Measurements from ENCODE around the gene P2RY8. TPM values are rescaled to one million over a fixed set of nuclear protein-coding genes. Genes with fewer than 3 reads are reported as not detected.

The P2RY8 gene
- total RNA-seq, 1 donor from 2014 or later = 0.52 TPM

GRCh38 chrX:1422135-1422465 lies 114.9 kb downstream of the P2RY8 start:
- Histone ChIP-seq H3K27ac (ENCODE audit: low read depth, low read length) (no peak overlapping the region), H3K4me3 (ENCODE audit: low read length in 3 of 3) (no peak overlapping the region), H3K4me1 (ENCODE audit: control insufficient read depth in 3 of 3, insufficient read depth in 3 of 3, low read length in 3 of 3) (no peaks in the 10 kb centered on the region), H3K36me3 (ENCODE audit: control insufficient read depth in 3 of 3, insufficient read depth in 3 of 3, low read length in 3 of 3) (peaks cover 28 to 37% (median 28%) of the 10 kb centered on the region in 3 donors), H3K9me3 (ENCODE audit: control insufficient read depth in 3 of 3, low read length in 3 of 3) (peaks cover 3 to 9% (median 5%) of the 10 kb centered on the region in 3 donors), H3K27me3 (ENCODE audit: control insufficient read depth in 3 of 3, insufficient read depth in 3 of 3, low read length in 3 of 3) (no peaks in the 10 kb centered on the region), H3K9ac (ENCODE audit: low read depth in 1 of 3, low read length in 3 of 3) (no peak overlapping the region)

- Histone ChIP-seq H3K4me1 (ENCODE audit: control insufficient read depth in 3 of 3, insufficient read depth in 3 of 3, low read length in 3 of 3) (no peaks in the 10 kb centered on the region), H3K9ac (ENCODE audit: low read depth in 1 of 3, low read length in 3 of 3) (no peak overlapping the region), H3K27ac (ENCODE audit: low read depth, low read length) (no peak overlapping the region), H3K27me3 (ENCODE audit: control insufficient read depth in 3 of 3, insufficient read depth in 3 of 3, low read length in 3 of 3) (no peaks in the 10 kb centered on the region), H3K4me3 (ENCODE audit: low read length in 3 of 3) (no peak overlapping the region), H3K36me3 (ENCODE audit: control insufficient read depth in 3 of 3, insufficient read depth in 3 of 3, low read length in 3 of 3) (peaks cover 28 to 42% (median 31%) of the 10 kb centered on the region in 3 donors), H3K9me3 (ENCODE audit: control insufficient read depth in 3 of 3, low read length in 3 of 3) (peaks cover 3 to 9% (median 5%) of the 10 kb centered on the region in 3 donors)
Observed at GRCh38 chrX:1421433-1422134, 115.4 kb downstream of the P2RY8 start.

GRCh38 chrX:1420371-1420770 lies 116.6 kb downstream of the P2RY8 start:
- H3K27me3 ChIP-seq (ENCODE audit: control insufficient read depth in 3 of 3, insufficient read depth in 3 of 3, low read length in 3 of 3) = no peaks in the 10 kb centered on the region
- H3K27ac ChIP-seq (ENCODE audit: low read depth, low read length) = no peak overlapping the region
- no peak overlapping the region for H3K4me3 ChIP-seq (ENCODE audit: low read length in 3 of 3)
- H3K9me3 ChIP-seq (ENCODE audit: control insufficient read depth in 3 of 3, low read length in 3 of 3) = peaks cover 3 to 9% (median 5%) of the 10 kb centered on the region in 3 donors
- no peak overlapping the region for H3K9ac ChIP-seq (ENCODE audit: low read depth in 1 of 3, low read length in 3 of 3)
- H3K4me1 ChIP-seq (ENCODE audit: control insufficient read depth in 3 of 3, insufficient read depth in 3 of 3, low read length in 3 of 3) = no peaks in the 10 kb centered on the region
- H3K36me3 ChIP-seq (ENCODE audit: control insufficient read depth in 3 of 3, insufficient read depth in 3 of 3, low read length in 3 of 3) = peaks cover 31 to 52% (median 38%) of the 10 kb centered on the region in 3 donors

GRCh38 chrX:1419545-1420355 lies 117.2 kb downstream of the P2RY8 start:
- H3K9me3 ChIP-seq (ENCODE audit: control insufficient read depth in 3 of 3, low read length in 3 of 3) = peaks cover 3 to 9% (median 5%) of the 10 kb centered on the region in 3 donors
- H3K36me3 ChIP-seq (ENCODE audit: control insufficient read depth in 3 of 3, insufficient read depth in 3 of 3, low read length in 3 of 3) = peaks cover 28 to 48% (median 35%) of the 10 kb centered on the region in 3 donors
- no peaks in the 10 kb centered on the region for H3K27me3 ChIP-seq (ENCODE audit: control insufficient read depth in 3 of 3, insufficient read depth in 3 of 3, low read length in 3 of 3)
- no peak overlapping the region for H3K4me3 ChIP-seq (ENCODE audit: low read length in 3 of 3)
- H3K27ac ChIP-seq (ENCODE audit: low read depth, low read length) = no peak overlapping the region
- no peaks in the 10 kb centered on the region for H3K4me1 ChIP-seq (ENCODE audit: control insufficient read depth in 3 of 3, insufficient read depth in 3 of 3, low read length in 3 of 3)
- H3K9ac ChIP-seq (ENCODE audit: low read depth in 1 of 3, low read length in 3 of 3) = no peak overlapping the region

- H3K27ac ChIP-seq (ENCODE audit: low read depth, low read length) = no peak overlapping the region
- H3K36me3 ChIP-seq (ENCODE audit: control insufficient read depth in 3 of 3, insufficient read depth in 3 of 3, low read length in 3 of 3) = peaks cover 30 to 51% (median 35%) of the 10 kb centered on the region in 3 donors
- peaks cover 3 to 9% (median 5%) of the 10 kb centered on the region in 3 donors for H3K9me3 ChIP-seq (ENCODE audit: control insufficient read depth in 3 of 3, low read length in 3 of 3)
Observed at GRCh38 chrX:1418901-1419544, 118.0 kb downstream of the P2RY8 start.

GRCh38 chrX:1417921-1418771 lies 118.8 kb downstream of the P2RY8 start:
- Histone ChIP-seq H3K9me3 (ENCODE audit: control insufficient read depth in 3 of 3, low read length in 3 of 3) (peaks cover 3 to 9% (median 5%) of the 10 kb centered on the region in 3 donors), H3K4me3 (ENCODE audit: low read length in 3 of 3) (no peak overlapping the region), H3K27me3 (ENCODE audit: control insufficient read depth in 3 of 3, insufficient read depth in 3 of 3, low read length in 3 of 3) (no peaks in the 10 kb centered on the region), H3K4me1 (ENCODE audit: control insufficient read depth in 3 of 3, insufficient read depth in 3 of 3, low read length in 3 of 3) (no peaks in the 10 kb centered on the region), H3K36me3 (ENCODE audit: control insufficient read depth in 3 of 3, insufficient read depth in 3 of 3, low read length in 3 of 3) (peaks cover 28 to 55% (median 44%) of the 10 kb centered on the region in 3 donors), H3K27ac (ENCODE audit: low read depth, low read length) (no peak overlapping the region), H3K9ac (ENCODE audit: low read depth in 1 of 3, low read length in 3 of 3) (no peak overlapping the region)

More at GRCh38 chrX:1418901-1419544, 118.0 kb downstream of the P2RY8 start:
- Histone ChIP-seq H3K4me3 (ENCODE audit: low read length in 3 of 3) (no peak overlapping the region), H3K9ac (ENCODE audit: low read depth in 1 of 3, low read length in 3 of 3) (no peak overlapping the region), H3K27me3 (ENCODE audit: control insufficient read depth in 3 of 3, insufficient read depth in 3 of 3, low read length in 3 of 3) (no peaks in the 10 kb centered on the region), H3K4me1 (ENCODE audit: control insufficient read depth in 3 of 3, insufficient read depth in 3 of 3, low read length in 3 of 3) (no peaks in the 10 kb centered on the region)

- H3K4me3 ChIP-seq (ENCODE audit: low read length in 3 of 3) = no peak overlapping the region
- peaks cover 30 to 50% (median 48%) of the 10 kb centered on the region in 3 donors for H3K36me3 ChIP-seq (ENCODE audit: control insufficient read depth in 3 of 3, insufficient read depth in 3 of 3, low read length in 3 of 3)
- peaks cover 0 to 5% (median under 1%) of the 10 kb centered on the region in 3 donors for H3K9me3 ChIP-seq (ENCODE audit: control insufficient read depth in 3 of 3, low read length in 3 of 3)
- H3K9ac ChIP-seq (ENCODE audit: low read depth in 1 of 3, low read length in 3 of 3) = no peak overlapping the region
- no peak overlapping the region for H3K27ac ChIP-seq (ENCODE audit: low read depth, low read length)
- no peaks in the 10 kb centered on the region for H3K27me3 ChIP-seq (ENCODE audit: control insufficient read depth in 3 of 3, insufficient read depth in 3 of 3, low read length in 3 of 3)
- H3K4me1 ChIP-seq (ENCODE audit: control insufficient read depth in 3 of 3, insufficient read depth in 3 of 3, low read length in 3 of 3) = no peaks in the 10 kb centered on the region
Observed at GRCh38 chrX:1416965-1417760, 119.8 kb downstream of the P2RY8 start.

GRCh38 chrX:1416327-1416784 lies 120.6 kb downstream of the P2RY8 start:
- H3K27me3 ChIP-seq (ENCODE audit: control insufficient read depth in 3 of 3, insufficient read depth in 3 of 3, low read length in 3 of 3) = no peaks in the 10 kb centered on the region
- no peak overlapping the region for H3K27ac ChIP-seq (ENCODE audit: low read depth, low read length)
- H3K9me3 ChIP-seq (ENCODE audit: control insufficient read depth in 3 of 3, low read length in 3 of 3) = peaks cover 0 to 5% (median 0%) of the 10 kb centered on the region in 3 donors
- H3K4me1 ChIP-seq (ENCODE audit: control insufficient read depth in 3 of 3, insufficient read depth in 3 of 3, low read length in 3 of 3) = peaks cover 0 to 2% (median 0%) of the 10 kb centered on the region in 3 donors
- H3K4me3 ChIP-seq (ENCODE audit: low read length in 3 of 3) = no peak overlapping the region
- H3K9ac ChIP-seq (ENCODE audit: low read depth in 1 of 3, low read length in 3 of 3) = no peak overlapping the region
- peaks cover 34 to 50% (median 42%) of the 10 kb centered on the region in 3 donors for H3K36me3 ChIP-seq (ENCODE audit: control insufficient read depth in 3 of 3, insufficient read depth in 3 of 3, low read length in 3 of 3)

Data from skeletal muscle tissue (tissue), 4 donors.